GM12878 (cell line): Measurements from ENCODE around the gene PPME1. TPM values are rescaled to one million over a fixed set of nuclear protein-coding genes. Genes with fewer than 3 reads are reported as not detected.

Source experiments
- ATAC-seq: fragments of 200-7000 bp; cut with Tn5 transposase; 3 replicates; pipeline ENCODE4 v1.9.1; 2020; ENCODE audit warnings: mild to moderate bottlenecking, moderate library complexity
- BruUV-seq: library from RNA; stranded (reverse); fragments of 400-500 nt; replicated peaks from 2 replicates; lab custom pipeline; 2021; lab: Mats Ljungman, UMichigan
- CTCF ChIA-PET: fragments of 300-600 bp; sonication (Branson Sonifier 250); formaldehyde crosslinking; extraction: SDS; loops from one replicate; lab custom pipeline; 2021; ENCODE audit warnings: inconsistent platforms; lab: Yijun Ruan, JAX
- POLR2A ChIA-PET: fragments of 350-600 bp; formaldehyde crosslinking; extraction: SDS; loops from one replicate; lab custom pipeline; 2021; ENCODE audit warnings: inconsistent platforms; lab: Charles Lee
- RAD21 ChIA-PET: fragments of 300-600 bp; sonication (Branson Sonifier 250); formaldehyde crosslinking; loops from one replicate; lab custom pipeline; 2023; ENCODE audit warnings: antibody characterized with exemption; ENCODE audit not compliant: unreplicated experiment; lab: Charles Lee
- SMC1A ChIA-PET: fragments of 300-600 bp; sonication (Branson Sonifier 250); formaldehyde crosslinking; loops from one replicate; lab custom pipeline; 2023; ENCODE audit not compliant: unreplicated experiment, uncharacterized antibody; lab: Charles Lee
- DNase-seq: peaks from one replicate; pipeline ENCODE4 v3.0.0-alpha.2; 2011; ENCODE audit warnings: low read depth, low spot score
- FAIRE-seq: peaks from 3 replicates; lab custom pipeline; 2011; peaks lifted over from hg19 to GRCh38; lab: Jason Lieb, UNC
- H2AFZ ChIP-seq: 2 replicates; pipeline ENCODE4 v1.6.0; 2011; ENCODE audit warnings: low read depth, low read length, control low read depth; ENCODE audit not compliant: control insufficient read depth
- H3K27ac ChIP-seq: 2 replicates; pipeline ENCODE4 v1.5.1; 2011; ENCODE audit warnings: control low read depth; ENCODE audit not compliant: control insufficient read depth, insufficient read depth
- H3K27me3 ChIP-seq, 2 experiments: replicated peaks in 1 of 2; 2 replicates each; pipeline versions ENCODE4 v1.6.0 to v1.6.1; 2011; ENCODE audit warnings: low read length in 1 of 2; ENCODE audit not compliant: control insufficient read depth in 2 of 2, insufficient read depth in 2 of 2
- H3K36me3 ChIP-seq, 2 experiments: 2 replicates each; pipeline ENCODE4 v1.5.1; 2011; ENCODE audit warnings: low read length in 1 of 2; ENCODE audit not compliant: control insufficient read depth in 2 of 2, insufficient read depth in 2 of 2
- H3K4me1 ChIP-seq: 2 replicates; pipeline ENCODE4 v1.6.1; 2011; ENCODE audit warnings: mild to moderate bottlenecking, low read length, moderate library complexity, mixed read lengths; ENCODE audit not compliant: control insufficient read depth, insufficient read depth
- H3K4me2 ChIP-seq: 2 replicates; pipeline ENCODE4 v1.6.0; 2011; ENCODE audit warnings: control low read depth; ENCODE audit not compliant: control insufficient read depth, insufficient read depth
- H3K4me3 ChIP-seq: fragments of 200-600 bp; sonication (generic); 2 replicates; pipeline ENCODE4 v1.5.1; 2016
- H3K79me2 ChIP-seq: 2 replicates; pipeline ENCODE4 v1.6.0; 2011; ENCODE audit warnings: low read length; ENCODE audit not compliant: control insufficient read depth, insufficient read depth
- H3K9ac ChIP-seq: 2 replicates; pipeline ENCODE4 v1.8.0; 2011; ENCODE audit warnings: low read length, control low read depth, mixed read lengths; ENCODE audit not compliant: control insufficient read depth, insufficient read depth
- H3K9me3 ChIP-seq: replicated peaks from 3 replicates; pipeline ENCODE4 v1.5.1; 2011; ENCODE audit warnings: mild to moderate bottlenecking, low read length; ENCODE audit not compliant: control insufficient read depth, insufficient read depth
- H4K20me1 ChIP-seq: 2 replicates; pipeline ENCODE4 v1.6.0; 2011; ENCODE audit not compliant: control insufficient read depth, insufficient read depth
- ASH2L ChIP-seq: fragments of 300-600, 200-600 bp; sonication (generic); IDR thresholded peaks from 2 replicates; pipeline ENCODE4 v1.6.1; 2017; ENCODE audit warnings: low read depth, mild to moderate bottlenecking, borderline replicate concordance
- CBX5 ChIP-seq: sonication (generic); IDR thresholded peaks from 2 replicates; pipeline ENCODE4 v1.6.1; 2016; ENCODE audit warnings: low read depth, moderate library complexity, mild to moderate bottlenecking, inconsistent platforms
- CHD4 ChIP-seq: fragments of 200-600 bp; sonication (generic); IDR thresholded peaks from 2 replicates; pipeline ENCODE4 v1.6.1; 2016; ENCODE audit warnings: mild to moderate bottlenecking
- GATAD2B ChIP-seq: fragments of 450-650 bp; conservative IDR thresholded peaks from 2 replicates; pipeline ENCODE4 v1.6.1; 2017; ENCODE audit warnings: low read depth, mild to moderate bottlenecking, moderate library complexity
- HDAC6 ChIP-seq: fragments of 200-600 bp; sonication (generic); IDR thresholded peaks from one replicate; pipeline ENCODE4 v1.8.0; 2017; ENCODE audit warnings: antibody characterized with exemption; ENCODE audit not compliant: unreplicated experiment
- HDGF ChIP-seq: fragments of 450-650 bp; IDR thresholded peaks from 2 replicates; pipeline ENCODE4 v1.6.1; 2016; ENCODE audit warnings: antibody characterized with exemption
- KAT2A ChIP-seq: conservative IDR thresholded peaks from 2 replicates; pipeline ENCODE4 v1.6.1; 2011; ENCODE audit warnings: low read depth, low read length; ENCODE audit not compliant: control insufficient read depth
- NR2F1 ChIP-seq: fragments of 450-650 bp; conservative IDR thresholded peaks from 2 replicates; pipeline ENCODE4 v1.6.1; 2017; ENCODE audit warnings: mild to moderate bottlenecking
- RAD21 ChIP-seq: IDR thresholded peaks from 2 replicates; pipeline ENCODE4 v1.6.1; 2011; ENCODE audit warnings: mild to moderate bottlenecking, low read depth, low read length, moderate library complexity; ENCODE audit not compliant: insufficient read depth
- SRF ChIP-seq, 2 experiments: IDR thresholded peaks; 2 replicates each; pipeline ENCODE4 v1.6.1; 2011; ENCODE audit warnings: low read depth in 2 of 2, low read length in 2 of 2, mild to moderate bottlenecking in 1 of 2, moderate library complexity in 1 of 2
- YBX1 ChIP-seq: fragments of 450-650 bp; IDR thresholded peaks from 2 replicates; pipeline ENCODE4 v1.6.1; 2016; ENCODE audit warnings: antibody characterized with exemption
- ZNF622 ChIP-seq: fragments of 450-650 bp; IDR thresholded peaks from 2 replicates; pipeline ENCODE4 v1.6.1; 2017; ENCODE audit warnings: mild to moderate bottlenecking, inconsistent platforms
- WGBS: methylation state at CpG from one replicate; pipeline ENCODE4 v1.1.6; 2016; ENCODE audit warnings: low lambda C conversion rate; ENCODE audit not compliant: insufficient replicate concordance, insufficient coverage; ENCODE audit errors: missing lambda C conversion rate; 5-methylcytosine and 5-hydroxymethylcytosine counted together
- in situ Hi-C: fragments of 300-500 bp; cut with MboI; formaldehyde crosslinking; loops from 9 replicates; pipeline ENCODE4 v1.14.3; 2018; ENCODE audit warnings: mixed read lengths
- intact Hi-C: fragments of 100-400 bp; cut with micrococcal nuclease; formaldehyde crosslinking; loops from one replicate; pipeline ENCODE4 v1.14.2; 2022; ENCODE audit not compliant: unreplicated experiment
- polyA plus RNA-seq, 11 experiments: library from polyadenylated mRNA; depleted of rRNA in 4 of 11; unstranded in 6 of 11; stranded (reverse) in 5 of 11; fragments of >200 nt; fragmentation: Nextera tagmentation in 4 of 11; fragmentation: Illumina TruSeq in 1 of 11; extraction: Ambion mirVana in 4 of 11; extraction: Trizol in 1 of 11; gene quantifications; 1 replicate in 1 of 11; 2 replicates in 10 of 11; pipeline versions ENCODE4 v1.2.1 to v1.2.3, GENCODE V29; 2011 to 2016; ENCODE audit warnings: inconsistent platforms in 2 of 11, missing spikeins in 2 of 11, low read depth in 1 of 11
- total RNA-seq, 4 experiments: library from RNA; depleted of rRNA in 3 of 4; stranded (reverse); fragments of >200 nt in 3 of 4; fragmentation: Illumina TruSeq in 1 of 4; extraction: Trizol in 1 of 4; gene quantifications; 2 replicates each; pipeline versions ENCODE4 v1.2.1 to v1.2.3, GENCODE V29; 2013 to 2021
- TF ChIP-seq, protein P1 (sequence below): fragments of 450-650 bp; IDR thresholded peaks from 2 replicates; pipeline ENCODE4 v1.6.1; 2017; ENCODE audit warnings: borderline replicate concordance
- TF ChIP-seq, protein P2 (sequence below): IDR thresholded peaks from 2 replicates; pipeline ENCODE4 v1.6.1; 2012; ENCODE audit warnings: mild to moderate bottlenecking, low read depth, low read length
- TF ChIP-seq, protein P3 (sequence below): IDR thresholded peaks from 2 replicates; pipeline ENCODE4 v1.6.1; 2011; ENCODE audit warnings: low read depth, mild to moderate bottlenecking, low read length, moderate library complexity, borderline replicate concordance; ENCODE audit errors: extremely low read depth
- TF ChIP-seq, protein P4 (sequence below): IDR thresholded peaks from 2 replicates; pipeline ENCODE4 v1.6.1; 2012; ENCODE audit warnings: low read depth, low read length, improper control_type of control experiment

The PPME1 gene
- total and polyA plus RNA-seq, 10 of the 15 experiments (the other 5 are each of a cell fraction or from before 2014, with no cell fraction given), result 3.1 to 51.4 (median 20.8) TPM

DNA sequence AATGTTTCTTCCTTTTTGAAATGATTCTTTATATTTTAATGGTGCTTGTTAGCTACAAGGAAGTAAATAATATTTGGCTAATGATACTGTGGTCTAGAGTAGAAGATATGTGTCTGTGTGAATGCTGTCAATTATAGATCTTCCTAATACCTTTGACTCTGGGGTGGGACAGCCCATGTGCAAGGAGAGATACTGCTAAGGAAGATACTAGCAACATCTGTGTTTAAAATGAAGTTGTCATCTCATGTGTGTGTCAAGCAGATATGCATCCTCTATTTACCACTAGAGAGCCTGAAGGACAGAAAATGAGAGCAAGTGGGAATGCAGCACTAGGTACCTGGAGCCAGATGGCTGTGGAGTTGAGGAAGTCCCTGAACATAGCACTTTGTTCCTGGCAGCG, 34.1 kb downstream of the PPME1 start:
- Histone ChIP-seq H3K4me2 (no peak overlapping the region), H3K79me2 (no peaks in the 10 kb centered on the region), H2AFZ (no peak overlapping the region), H3K9me3 (no peaks in the 10 kb centered on the region), H4K20me1 (no peaks in the 10 kb centered on the region), H3K27ac (no peak overlapping the region), H3K4me1 (no peaks in the 10 kb centered on the region), H3K4me3 (no peak overlapping the region), H3K27me3 (no peaks in the 10 kb centered on the region), H3K9ac (no peak overlapping the region), H3K36me3 (peaks cover 0 to 10% of the 10 kb centered on the region in 2 experiments; a peak in 3 of 4 replicates)
- ChIA-PET SMC1A (interaction anchor here (1.4 kb wide), 1 partner anchor 23 kb away, joined by 3 read pairs; no protein-coding TSS in a partner anchor), POLR2A (no interaction called here), CTCF (no interaction called here), RAD21 (no interaction called here)
- ATAC-seq, result no peak
- BruUV-seq, result no TSS peak
- WGBS, result 100% methylated on average over 1 of the region's 1 CpG
- FAIRE-seq, result no peak
- intact Hi-C loops (no loop called here), in situ Hi-C loops (no loop called here)
- no peak for DNase-seq
- no peak for TF ChIP-seq SRF (IDR thresholded peaks at IDR 0.05; ENCODE audit: low read depth in 2 of 2, low read length in 2 of 2)
- TF ChIP-seq, protein P1, sequence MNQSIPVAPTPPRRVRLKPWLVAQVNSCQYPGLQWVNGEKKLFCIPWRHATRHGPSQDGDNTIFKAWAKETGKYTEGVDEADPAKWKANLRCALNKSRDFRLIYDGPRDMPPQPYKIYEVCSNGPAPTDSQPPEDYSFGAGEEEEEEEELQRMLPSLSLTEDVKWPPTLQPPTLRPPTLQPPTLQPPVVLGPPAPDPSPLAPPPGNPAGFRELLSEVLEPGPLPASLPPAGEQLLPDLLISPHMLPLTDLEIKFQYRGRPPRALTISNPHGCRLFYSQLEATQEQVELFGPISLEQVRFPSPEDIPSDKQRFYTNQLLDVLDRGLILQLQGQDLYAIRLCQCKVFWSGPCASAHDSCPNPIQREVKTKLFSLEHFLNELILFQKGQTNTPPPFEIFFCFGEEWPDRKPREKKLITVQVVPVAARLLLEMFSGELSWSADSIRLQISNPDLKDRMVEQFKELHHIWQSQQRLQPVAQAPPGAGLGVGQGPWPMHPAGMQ, result no peak
- TF ChIP-seq HDAC6, result no peak
- TF ChIP-seq, protein P2, sequence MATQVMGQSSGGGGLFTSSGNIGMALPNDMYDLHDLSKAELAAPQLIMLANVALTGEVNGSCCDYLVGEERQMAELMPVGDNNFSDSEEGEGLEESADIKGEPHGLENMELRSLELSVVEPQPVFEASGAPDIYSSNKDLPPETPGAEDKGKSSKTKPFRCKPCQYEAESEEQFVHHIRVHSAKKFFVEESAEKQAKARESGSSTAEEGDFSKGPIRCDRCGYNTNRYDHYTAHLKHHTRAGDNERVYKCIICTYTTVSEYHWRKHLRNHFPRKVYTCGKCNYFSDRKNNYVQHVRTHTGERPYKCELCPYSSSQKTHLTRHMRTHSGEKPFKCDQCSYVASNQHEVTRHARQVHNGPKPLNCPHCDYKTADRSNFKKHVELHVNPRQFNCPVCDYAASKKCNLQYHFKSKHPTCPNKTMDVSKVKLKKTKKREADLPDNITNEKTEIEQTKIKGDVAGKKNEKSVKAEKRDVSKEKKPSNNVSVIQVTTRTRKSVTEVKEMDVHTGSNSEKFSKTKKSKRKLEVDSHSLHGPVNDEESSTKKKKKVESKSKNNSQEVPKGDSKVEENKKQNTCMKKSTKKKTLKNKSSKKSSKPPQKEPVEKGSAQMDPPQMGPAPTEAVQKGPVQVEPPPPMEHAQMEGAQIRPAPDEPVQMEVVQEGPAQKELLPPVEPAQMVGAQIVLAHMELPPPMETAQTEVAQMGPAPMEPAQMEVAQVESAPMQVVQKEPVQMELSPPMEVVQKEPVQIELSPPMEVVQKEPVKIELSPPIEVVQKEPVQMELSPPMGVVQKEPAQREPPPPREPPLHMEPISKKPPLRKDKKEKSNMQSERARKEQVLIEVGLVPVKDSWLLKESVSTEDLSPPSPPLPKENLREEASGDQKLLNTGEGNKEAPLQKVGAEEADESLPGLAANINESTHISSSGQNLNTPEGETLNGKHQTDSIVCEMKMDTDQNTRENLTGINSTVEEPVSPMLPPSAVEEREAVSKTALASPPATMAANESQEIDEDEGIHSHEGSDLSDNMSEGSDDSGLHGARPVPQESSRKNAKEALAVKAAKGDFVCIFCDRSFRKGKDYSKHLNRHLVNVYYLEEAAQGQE, result no peak
- TF ChIP-seq, protein P3, sequence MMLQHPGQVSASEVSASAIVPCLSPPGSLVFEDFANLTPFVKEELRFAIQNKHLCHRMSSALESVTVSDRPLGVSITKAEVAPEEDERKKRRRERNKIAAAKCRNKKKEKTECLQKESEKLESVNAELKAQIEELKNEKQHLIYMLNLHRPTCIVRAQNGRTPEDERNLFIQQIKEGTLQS, result no peak
- TF ChIP-seq ASH2L, result no peak
- no peak for TF ChIP-seq YBX1
- no peak for TF ChIP-seq CBX5
- TF ChIP-seq NR2F1, result no peak
- no peak for TF ChIP-seq HDGF
- TF ChIP-seq, protein P4, sequence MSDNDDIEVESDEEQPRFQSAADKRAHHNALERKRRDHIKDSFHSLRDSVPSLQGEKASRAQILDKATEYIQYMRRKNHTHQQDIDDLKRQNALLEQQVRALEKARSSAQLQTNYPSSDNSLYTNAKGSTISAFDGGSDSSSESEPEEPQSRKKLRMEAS, result no peak
- no peak for TF ChIP-seq CHD4
- no peak for TF ChIP-seq KAT2A
- no peak for TF ChIP-seq RAD21
- no peak for TF ChIP-seq ZNF622
- TF ChIP-seq GATAD2B, result no peak
